ENCODE data around the gene BUD23.

Gene BUD23

DNA sequence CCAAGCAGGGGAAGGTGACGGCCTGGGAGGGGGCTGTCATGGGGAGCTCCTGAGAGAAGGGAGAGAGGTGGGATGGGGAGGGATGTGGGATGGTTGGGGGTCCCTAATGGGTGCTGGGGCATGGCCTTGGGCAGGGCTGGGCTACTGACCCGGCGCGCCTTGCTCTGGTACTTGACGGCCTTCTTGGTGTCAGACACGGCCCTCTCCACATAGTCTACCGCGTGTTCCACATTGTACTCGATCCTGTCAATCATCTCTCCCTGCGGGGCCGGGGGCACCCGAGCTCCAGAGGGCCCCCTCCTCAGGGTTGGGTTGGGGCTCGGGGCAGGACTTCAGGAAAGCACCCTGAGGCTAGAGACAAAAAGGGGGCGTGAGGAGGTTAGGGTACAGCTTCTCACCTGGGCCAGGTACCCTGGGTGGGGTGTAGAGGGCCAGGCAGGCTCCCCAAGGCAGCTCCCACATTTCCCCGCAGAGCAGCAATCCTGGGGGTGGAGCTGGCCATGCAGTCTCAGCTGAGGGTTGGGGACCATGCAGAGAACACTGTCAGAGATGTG lies 17.3 kb downstream of the BUD23 start:
- DNase-seq (ENCODE audit: low read depth) = no peak
- H3K4me3 ChIP-seq (ENCODE audit: control insufficient read depth, low read depth, low read length) = no peak overlapping the region
- TF ChIP-seq, protein P1, sequence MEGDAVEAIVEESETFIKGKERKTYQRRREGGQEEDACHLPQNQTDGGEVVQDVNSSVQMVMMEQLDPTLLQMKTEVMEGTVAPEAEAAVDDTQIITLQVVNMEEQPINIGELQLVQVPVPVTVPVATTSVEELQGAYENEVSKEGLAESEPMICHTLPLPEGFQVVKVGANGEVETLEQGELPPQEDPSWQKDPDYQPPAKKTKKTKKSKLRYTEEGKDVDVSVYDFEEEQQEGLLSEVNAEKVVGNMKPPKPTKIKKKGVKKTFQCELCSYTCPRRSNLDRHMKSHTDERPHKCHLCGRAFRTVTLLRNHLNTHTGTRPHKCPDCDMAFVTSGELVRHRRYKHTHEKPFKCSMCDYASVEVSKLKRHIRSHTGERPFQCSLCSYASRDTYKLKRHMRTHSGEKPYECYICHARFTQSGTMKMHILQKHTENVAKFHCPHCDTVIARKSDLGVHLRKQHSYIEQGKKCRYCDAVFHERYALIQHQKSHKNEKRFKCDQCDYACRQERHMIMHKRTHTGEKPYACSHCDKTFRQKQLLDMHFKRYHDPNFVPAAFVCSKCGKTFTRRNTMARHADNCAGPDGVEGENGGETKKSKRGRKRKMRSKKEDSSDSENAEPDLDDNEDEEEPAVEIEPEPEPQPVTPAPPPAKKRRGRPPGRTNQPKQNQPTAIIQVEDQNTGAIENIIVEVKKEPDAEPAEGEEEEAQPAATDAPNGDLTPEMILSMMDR (conservative IDR thresholded peaks at IDR 0.05; ENCODE audit: control insufficient read depth, insufficient read depth, low read depth, low read length) = no peak

DNA sequence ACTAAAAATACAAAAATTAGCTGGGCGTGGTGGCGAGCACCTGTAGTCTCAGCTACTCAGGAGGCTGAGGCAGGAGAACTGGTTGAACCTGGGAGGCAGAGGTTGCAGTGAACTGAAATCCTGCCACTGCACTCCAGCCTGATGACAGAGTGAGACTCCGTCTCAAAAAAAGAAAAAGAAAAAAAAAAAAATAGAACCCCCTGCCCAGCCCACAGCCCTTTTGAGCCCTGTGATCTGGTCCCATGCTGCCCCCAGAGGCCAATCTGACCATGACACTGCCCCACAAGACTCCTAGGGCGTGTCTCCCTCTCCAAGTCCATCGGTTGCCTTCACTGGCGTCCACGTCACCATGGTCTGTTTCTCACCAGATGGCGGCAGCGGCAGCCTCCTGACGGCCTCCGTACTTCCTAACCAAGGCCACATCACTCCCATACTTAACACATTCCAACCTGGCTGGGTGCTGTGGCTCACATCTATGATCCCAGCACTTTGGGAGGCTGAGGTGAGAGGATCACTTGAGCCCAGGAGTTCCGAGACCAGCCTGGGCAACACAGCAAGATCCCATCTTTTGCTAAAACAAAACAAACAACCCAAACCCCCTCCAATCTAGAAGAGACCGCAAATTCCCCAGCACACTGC lies 18.1 kb downstream of the BUD23 start:
- H3K4me3 ChIP-seq (ENCODE audit: control insufficient read depth, low read depth, low read length) = no peak overlapping the region
- DNase-seq (ENCODE audit: low read depth) = peak; percentile 71
- TF ChIP-seq, protein P1 (conservative IDR thresholded peaks at IDR 0.05; ENCODE audit: control insufficient read depth, insufficient read depth, low read depth, low read length) = peak; percentile 54

GRCh38 chr7:73702226-73702625 lies 18.8 kb downstream of the BUD23 start:
- no peak for DNase-seq (ENCODE audit: low read depth)
- TF ChIP-seq, protein P1 (conservative IDR thresholded peaks at IDR 0.05; ENCODE audit: control insufficient read depth, insufficient read depth, low read depth, low read length) = no peak

DNA sequence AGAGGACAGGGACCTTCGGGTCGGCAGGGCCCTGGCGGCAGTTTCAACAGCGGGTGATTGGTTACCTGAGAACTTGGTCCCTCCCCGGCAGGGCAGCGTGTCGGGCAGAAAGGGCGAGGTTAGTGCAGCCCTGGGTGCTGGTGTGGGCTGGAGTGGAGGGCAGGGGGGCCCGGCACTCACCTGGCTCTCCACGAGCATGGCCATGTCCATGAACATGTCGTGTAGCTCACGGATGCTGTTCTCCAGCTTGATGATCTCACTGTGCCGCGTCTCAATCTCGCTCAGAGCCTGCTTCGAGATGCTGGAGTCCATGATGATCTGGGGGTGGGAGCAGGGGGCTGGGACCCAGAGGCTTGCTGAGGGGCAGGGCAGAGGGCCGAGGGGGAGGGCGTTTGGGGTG lies 19.3 kb downstream of the BUD23 start:
- DNase-seq (ENCODE audit: low read depth) = no peak
- TF ChIP-seq, protein P1 (conservative IDR thresholded peaks at IDR 0.05; ENCODE audit: control insufficient read depth, insufficient read depth, low read depth, low read length) = no peak
- no peak overlapping the region for H3K4me3 ChIP-seq (ENCODE audit: control insufficient read depth, low read depth, low read length)

More at GRCh38 chr7:73702226-73702625, 18.8 kb downstream of the BUD23 start:
- no peak overlapping the region for H3K4me3 ChIP-seq (ENCODE audit: control insufficient read depth, low read depth, low read length)

- no peak for DNase-seq (ENCODE audit: low read depth)
- H3K4me3 ChIP-seq (ENCODE audit: control insufficient read depth, low read depth, low read length) = no peak overlapping the region
- TF ChIP-seq, protein P1 (conservative IDR thresholded peaks at IDR 0.05; ENCODE audit: control insufficient read depth, insufficient read depth, low read depth, low read length) = no peak
Observed at GRCh38 chr7:73703225-73703624, 19.8 kb downstream of the BUD23 start.

- peak; percentile 39 for DNase-seq (ENCODE audit: low read depth)
- no peak overlapping the region for H3K4me3 ChIP-seq (ENCODE audit: control insufficient read depth, low read depth, low read length)
- TF ChIP-seq, protein P1 (conservative IDR thresholded peaks at IDR 0.05; ENCODE audit: control insufficient read depth, insufficient read depth, low read depth, low read length) = no peak
Observed at GRCh38 chr7:73703757-73704639, 20.6 kb downstream of the BUD23 start.

Measured in fibroblast of mammary gland (primary cell).